Endothelial cell of umbilical vein (primary cell): ENCODE measurements around the gene IPPK. TPM values are rescaled to one million over a fixed set of nuclear protein-coding genes. Genes with fewer than 3 reads are reported as not detected.

Source experiments
- BruUV-seq: library from RNA; stranded (reverse); fragments of 400-500 nt; replicated peaks from 2 replicates; lab custom pipeline; 2021; lab: Mats Ljungman, UMichigan
- CTCF ChIA-PET: fragments of 300-600, 350-600 bp; sonication (Branson Sonifier 250); formaldehyde crosslinking; loops from one replicate; lab custom pipeline; 2021; ENCODE audit warnings: antibody characterized with exemption, inconsistent platforms; lab: Charles Lee
- POLR2A ChIA-PET: fragments of 300-600, 350-600 bp; sonication (Branson Sonifier 250); formaldehyde crosslinking; loops from one replicate; lab custom pipeline; 2021; ENCODE audit warnings: antibody characterized with exemption, inconsistent platforms; lab: Charles Lee
- DNase-seq: peaks from one replicate; pipeline ENCODE4 v3.0.0-alpha.2; 2011; ENCODE audit warnings: low read depth, low spot score
- FAIRE-seq: peaks from 2 replicates; lab custom pipeline; 2011; peaks lifted over from hg19 to GRCh38; lab: Jason Lieb, UNC
- H2AFZ ChIP-seq: 2 replicates; pipeline ENCODE4 v1.6.0; 2012; ENCODE audit warnings: low read depth, low read length, control low read depth, inconsistent platforms
- H3K27ac ChIP-seq: 2 replicates; pipeline ENCODE4 v1.5.1; 2011; ENCODE audit warnings: low read depth, mild to moderate bottlenecking, control low read depth, low read length, moderate library complexity; ENCODE audit not compliant: insufficient read depth
- H3K27me3 ChIP-seq, 2 experiments: 2 replicates each; pipeline versions ENCODE4 v1.6.0 to v1.6.1; 2011; ENCODE audit warnings: low read length in 2 of 2, mixed read lengths in 1 of 2; ENCODE audit not compliant: control insufficient read depth in 2 of 2, insufficient read depth in 2 of 2
- H3K36me3 ChIP-seq, 2 experiments: 2 replicates in 1 of 2; 3 replicates in 1 of 2; pipeline ENCODE4 v1.5.1; 2011; ENCODE audit warnings: low read length in 2 of 2, mild to moderate bottlenecking in 1 of 2, moderate library complexity in 1 of 2; ENCODE audit not compliant: control insufficient read depth in 2 of 2, insufficient read depth in 2 of 2; ENCODE audit errors: extremely low read depth in 1 of 2
- H3K4me1 ChIP-seq: 3 replicates; pipeline ENCODE4 v1.5.1; 2011; ENCODE audit warnings: mild to moderate bottlenecking, low read length; ENCODE audit not compliant: control insufficient read depth, insufficient read depth; ENCODE audit errors: extremely low read depth
- H3K4me2 ChIP-seq: 2 replicates; pipeline ENCODE4 v1.6.1; 2011; ENCODE audit warnings: low read length, control low read depth, mixed read lengths; ENCODE audit not compliant: insufficient read depth
- H3K4me3 ChIP-seq, 3 experiments: fragments of 200-600 bp in 1 of 3; sonication (generic), shearing (Covaris generic) in 1 of 3; replicated peaks in 1 of 3; 2 replicates each; pipeline ENCODE4 v1.5.1; 2011 to 2016; ENCODE audit warnings: control low read depth in 3 of 3, low read length in 3 of 3, mild to moderate bottlenecking in 2 of 3, inconsistent platforms in 1 of 3, low read depth in 1 of 3, moderate library complexity in 1 of 3; ENCODE audit not compliant: insufficient read depth in 1 of 3
- H3K79me2 ChIP-seq: 2 replicates; pipeline ENCODE4 v1.6.0; 2012; ENCODE audit warnings: low read length, inconsistent platforms; ENCODE audit not compliant: control insufficient read depth, insufficient read depth
- H3K9ac ChIP-seq: replicated peaks from 2 replicates; pipeline ENCODE3; 2011; ENCODE audit warnings: low read length, control low read depth; ENCODE audit not compliant: insufficient read depth; ENCODE audit errors: extremely low read depth
- H3K9me1 ChIP-seq: replicated peaks from 3 replicates; pipeline ENCODE4 v1.6.0; 2011; ENCODE audit warnings: mild to moderate bottlenecking, low read length; ENCODE audit not compliant: control insufficient read depth, insufficient read depth; ENCODE audit errors: extremely low read depth
- H3K9me3 ChIP-seq: replicated peaks from 2 replicates; pipeline ENCODE4 v1.5.1; 2012; ENCODE audit warnings: low read length, inconsistent platforms; ENCODE audit not compliant: control insufficient read depth, insufficient read depth
- H4K20me1 ChIP-seq: replicated peaks from 2 replicates; pipeline ENCODE3; 2011; ENCODE audit warnings: mild to moderate bottlenecking, low read length; ENCODE audit not compliant: control insufficient read depth, insufficient read depth; ENCODE audit errors: extremely low read depth
- CTCF ChIP-seq, 2 donors: IDR thresholded peaks; 1 replicate in 1 of 2; 2 replicates in 1 of 2; pipeline ENCODE4 v1.5.1; 2011; ENCODE audit warnings: low read length in 2 of 2, mild to moderate bottlenecking in 2 of 2, moderate library complexity in 2 of 2, control low read depth in 1 of 2, inconsistent platforms in 1 of 2, low read depth in 1 of 2; ENCODE audit not compliant: insufficient read depth in 1 of 2; ENCODE audit errors: extremely low read depth in 1 of 2
- EZH2 ChIP-seq: IDR thresholded peaks from 2 replicates; pipeline ENCODE4 v1.6.1; 2012; ENCODE audit warnings: borderline replicate concordance, low read depth, mild to moderate bottlenecking, moderate library complexity, low read length, inconsistent platforms; ENCODE audit not compliant: severe bottlenecking
- FOS ChIP-seq: IDR thresholded peaks from 2 replicates; pipeline ENCODE4 v1.6.1; 2011; ENCODE audit warnings: mild to moderate bottlenecking, low read length, moderate library complexity, borderline replicate concordance; ENCODE audit not compliant: insufficient read depth
- GATA2 ChIP-seq: IDR thresholded peaks from 2 replicates; pipeline ENCODE4 v1.7.0; 2011; ENCODE audit warnings: low read depth, mild to moderate bottlenecking, moderate library complexity, mixed read lengths, low read length; ENCODE audit not compliant: insufficient read length, insufficient read depth
- JUN ChIP-seq: IDR thresholded peaks from 2 replicates; pipeline ENCODE4 v1.6.1; 2011; ENCODE audit warnings: borderline replicate concordance, low read depth; ENCODE audit not compliant: insufficient read length, insufficient read depth
- MYC ChIP-seq: IDR thresholded peaks from one replicate; pipeline ENCODE4 v1.6.1; 2011; ENCODE audit warnings: mild to moderate bottlenecking, low read depth, low read length
- POLR2A ChIP-seq: IDR thresholded peaks from 2 replicates; pipeline ENCODE4 v1.6.1; 2012; ENCODE audit warnings: low read depth, mild to moderate bottlenecking, control low read depth, low read length
- POLR2AphosphoS5 ChIP-seq: IDR thresholded peaks from 2 replicates; pipeline ENCODE4 v1.6.1; 2012; ENCODE audit warnings: low read depth, mild to moderate bottlenecking, control low read depth, low read length, moderate library complexity; ENCODE audit not compliant: insufficient read depth
- dilution Hi-C: fragments of 300-500 bp; cut with MboI; formaldehyde crosslinking; loops from one replicate; pipeline ENCODE4 v1.15.0; 2019; ENCODE audit warnings: low sequenced_read_pairs; ENCODE audit not compliant: extremely low pct_ligation_motif_present
- intact Hi-C: fragments of 100-400 bp; cut with micrococcal nuclease; formaldehyde crosslinking; loops from one replicate; pipeline ENCODE4 v1.10.0; 2022
- polyA plus RNA-seq, 4 experiments: library from polyadenylated mRNA; depleted of rRNA in 3 of 4; stranded (reverse) in 3 of 4; unstranded in 1 of 4; fragments of >200 nt; gene quantifications; 2 replicates each; pipeline versions ENCODE4 v1.2.1 to v1.2.3, GENCODE V29; 2011 to 2012; ENCODE audit warnings: missing spikeins in 1 of 4
- total RNA-seq: library from RNA; stranded (reverse); gene quantifications from 2 replicates; pipeline ENCODE4 v1.2.3, GENCODE V29; 2021
- TF ChIP-seq, protein P1 (sequence below): IDR thresholded peaks from 2 replicates; pipeline ENCODE4 v1.6.1; 2011; ENCODE audit not compliant: insufficient read depth, insufficient read length

Gene IPPK
- total and polyA plus RNA-seq, 2 donors (not counting 3 experiments of a cell fraction or from before 2014, with no cell fraction given): 14.0 to 28.0 TPM

DNA sequence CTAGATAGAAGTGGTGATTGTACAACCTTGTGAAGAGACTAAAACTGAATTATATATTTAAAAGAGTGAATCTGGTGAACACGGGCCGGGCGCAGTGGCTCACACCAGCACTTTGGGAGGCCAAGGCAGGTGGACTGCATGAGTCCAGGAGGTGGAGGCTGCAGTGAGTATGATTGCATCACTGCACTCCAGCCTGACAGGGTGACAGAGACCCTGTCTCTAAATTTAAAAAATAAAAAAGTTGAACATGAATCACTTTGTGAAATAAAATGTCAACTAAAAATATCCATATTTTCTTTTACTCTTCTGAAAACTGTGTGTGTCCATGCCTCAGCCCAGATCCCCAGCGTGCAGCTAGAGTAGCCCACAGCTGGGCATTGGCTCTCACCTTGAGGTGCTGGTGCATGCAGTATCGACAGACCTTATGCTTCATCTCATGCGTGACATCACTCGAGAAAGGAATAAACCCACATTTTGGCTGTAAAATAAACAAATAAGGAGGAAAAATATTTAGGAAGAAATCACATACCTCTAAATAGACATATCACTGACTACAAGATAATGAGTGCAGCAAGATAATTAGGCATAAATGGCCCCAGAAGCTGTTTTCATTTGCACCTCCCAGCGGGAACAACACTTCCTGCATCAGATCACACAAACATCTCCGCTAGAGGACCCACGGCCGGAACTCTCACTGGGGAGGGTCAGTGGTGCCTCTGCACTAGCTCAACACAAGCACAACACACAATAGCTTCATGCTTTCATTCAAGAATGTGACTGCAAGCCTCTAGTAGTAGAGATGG lies 22.1 kb downstream of the IPPK start:
- CTCF ChIA-PET: interaction anchor here (1.0 kb wide), 1 partner anchor 10 kb away, joined by 3 read pairs; no protein-coding TSS in a partner anchor
- no peak overlapping the region for H2AFZ ChIP-seq
- no peak for DNase-seq
- H3K4me1 ChIP-seq: no peaks in the 10 kb centered on the region
- H3K4me2 ChIP-seq: no peak overlapping the region
- H3K36me3 ChIP-seq: peaks cover 15 to 23% of the 10 kb centered on the region in 2 experiments
- no peak overlapping the region for H3K9ac ChIP-seq
- dilution Hi-C loops: no loop called here
- BruUV-seq: no TSS peak
- H4K20me1 ChIP-seq: no peaks in the 10 kb centered on the region
- H3K9me3 ChIP-seq: no peaks in the 10 kb centered on the region
- H3K9me1 ChIP-seq: no peaks in the 10 kb centered on the region
- no peak overlapping the region for H3K4me3 ChIP-seq
- intact Hi-C loops: loop anchor here (5.0 kb wide), 1 partner anchor 59 kb away; no protein-coding TSS in a partner anchor
- no peak overlapping the region for H3K27ac ChIP-seq
- no peak for FAIRE-seq
- no peaks in the 10 kb centered on the region for H3K27me3 ChIP-seq
- POLR2A ChIA-PET: no interaction called here
- TF ChIP-seq GATA2 (no peak), POLR2AphosphoS5 (no peak), POLR2A (no peak), FOS (no peak), CTCF (IDR thresholded peaks at IDR 0.05; ENCODE audit: extremely low read depth in 1 of 2, insufficient read depth in 1 of 2, low read depth in 1 of 2, low read length in 2 of 2) (no peak), JUN (no peak), EZH2 (no peak), MYC (no peak)
- TF ChIP-seq, protein P1, sequence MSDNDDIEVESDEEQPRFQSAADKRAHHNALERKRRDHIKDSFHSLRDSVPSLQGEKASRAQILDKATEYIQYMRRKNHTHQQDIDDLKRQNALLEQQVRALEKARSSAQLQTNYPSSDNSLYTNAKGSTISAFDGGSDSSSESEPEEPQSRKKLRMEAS: no peak
- H3K79me2 ChIP-seq: peaks cover 12% of the 10 kb centered on the region
